Fibroblast of pulmonary artery (primary cell): ENCODE measurements around the gene GPR65.

Source experiments
- DNase-seq: peaks from one replicate; pipeline ENCODE4 v3.0.0-alpha.2; 2010; ENCODE audit warnings: low read depth
- H3K4me3 ChIP-seq: replicated peaks from 2 replicates; pipeline ENCODE4 v1.5.1; 2011; ENCODE audit warnings: low read depth, mild to moderate bottlenecking, control low read depth, low read length, moderate library complexity
- TF ChIP-seq, protein P1 (sequence below): IDR thresholded peaks from 2 replicates; pipeline ENCODE4 v1.5.1; 2011; ENCODE audit warnings: mild to moderate bottlenecking, control low read depth, low read length, inconsistent platforms; ENCODE audit errors: missing control alignments

The GPR65 gene

DNA sequence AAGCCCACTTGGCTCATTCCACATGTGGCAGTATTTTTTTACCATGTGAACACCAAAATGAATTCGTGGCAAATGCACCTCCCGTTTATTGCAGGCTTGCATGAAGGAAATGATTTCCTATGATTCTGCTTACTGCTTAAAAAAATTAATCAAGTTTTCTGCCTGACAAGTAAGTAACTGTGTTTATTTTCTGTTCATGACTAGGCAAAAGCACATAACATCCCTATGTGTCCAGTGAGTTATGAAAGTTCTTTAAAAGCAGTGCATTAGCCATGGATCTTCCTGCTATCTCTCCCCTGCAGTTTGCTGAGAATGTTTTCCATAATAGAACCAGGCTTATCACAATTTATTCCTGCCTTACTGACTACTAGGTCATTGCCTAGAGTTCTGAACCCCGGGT lies 20.4 kb downstream of the GPR65 start:
- TF ChIP-seq, protein P1, sequence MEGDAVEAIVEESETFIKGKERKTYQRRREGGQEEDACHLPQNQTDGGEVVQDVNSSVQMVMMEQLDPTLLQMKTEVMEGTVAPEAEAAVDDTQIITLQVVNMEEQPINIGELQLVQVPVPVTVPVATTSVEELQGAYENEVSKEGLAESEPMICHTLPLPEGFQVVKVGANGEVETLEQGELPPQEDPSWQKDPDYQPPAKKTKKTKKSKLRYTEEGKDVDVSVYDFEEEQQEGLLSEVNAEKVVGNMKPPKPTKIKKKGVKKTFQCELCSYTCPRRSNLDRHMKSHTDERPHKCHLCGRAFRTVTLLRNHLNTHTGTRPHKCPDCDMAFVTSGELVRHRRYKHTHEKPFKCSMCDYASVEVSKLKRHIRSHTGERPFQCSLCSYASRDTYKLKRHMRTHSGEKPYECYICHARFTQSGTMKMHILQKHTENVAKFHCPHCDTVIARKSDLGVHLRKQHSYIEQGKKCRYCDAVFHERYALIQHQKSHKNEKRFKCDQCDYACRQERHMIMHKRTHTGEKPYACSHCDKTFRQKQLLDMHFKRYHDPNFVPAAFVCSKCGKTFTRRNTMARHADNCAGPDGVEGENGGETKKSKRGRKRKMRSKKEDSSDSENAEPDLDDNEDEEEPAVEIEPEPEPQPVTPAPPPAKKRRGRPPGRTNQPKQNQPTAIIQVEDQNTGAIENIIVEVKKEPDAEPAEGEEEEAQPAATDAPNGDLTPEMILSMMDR, result no peak
- H3K4me3 ChIP-seq, result no peak overlapping the region
- DNase-seq, result no peak

DNA sequence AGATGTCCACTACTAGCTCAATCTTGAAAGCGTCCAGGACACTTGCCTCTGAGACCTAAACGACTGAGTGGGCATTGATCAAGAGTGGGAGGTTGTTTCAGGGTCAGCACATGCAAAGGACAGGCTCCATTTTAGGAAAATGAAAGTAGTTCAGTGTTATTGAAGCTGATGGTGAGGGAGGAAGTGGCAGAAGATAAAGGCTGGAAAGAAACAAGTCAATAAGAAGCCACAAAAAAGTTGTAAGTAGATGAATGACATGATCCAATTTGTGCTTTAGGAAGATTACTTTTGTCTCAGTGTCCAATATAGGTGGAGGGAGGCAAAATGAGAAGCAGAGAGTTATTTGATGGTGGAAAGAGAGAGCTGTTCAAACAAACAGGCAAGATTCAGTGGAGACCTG lies 22.0 kb downstream of the GPR65 start:
- H3K4me3 ChIP-seq, result no peak overlapping the region
- no peak for DNase-seq
- TF ChIP-seq, protein P1, result no peak

DNA sequence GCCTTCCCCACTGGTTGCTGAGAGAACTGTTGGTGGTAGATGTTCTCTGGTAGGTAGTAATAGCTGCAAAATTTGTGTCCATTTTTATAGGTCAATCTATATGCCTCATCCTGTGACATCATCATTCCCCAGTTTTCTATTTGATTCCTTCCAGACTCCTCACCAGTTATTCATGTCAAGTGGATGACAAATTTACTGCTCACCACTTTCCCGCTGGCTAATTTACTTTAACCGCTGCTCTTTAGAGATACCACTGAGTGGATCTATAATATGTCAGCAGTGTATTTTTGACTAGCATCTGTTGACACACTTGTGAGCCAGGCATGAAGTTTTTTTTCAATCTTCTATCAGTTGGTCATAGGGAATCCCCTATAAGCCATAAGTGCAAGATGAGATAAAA lies 24.6 kb downstream of the GPR65 start:
- TF ChIP-seq, protein P1, result no peak
- DNase-seq, result no peak
- no peak overlapping the region for H3K4me3 ChIP-seq

DNA sequence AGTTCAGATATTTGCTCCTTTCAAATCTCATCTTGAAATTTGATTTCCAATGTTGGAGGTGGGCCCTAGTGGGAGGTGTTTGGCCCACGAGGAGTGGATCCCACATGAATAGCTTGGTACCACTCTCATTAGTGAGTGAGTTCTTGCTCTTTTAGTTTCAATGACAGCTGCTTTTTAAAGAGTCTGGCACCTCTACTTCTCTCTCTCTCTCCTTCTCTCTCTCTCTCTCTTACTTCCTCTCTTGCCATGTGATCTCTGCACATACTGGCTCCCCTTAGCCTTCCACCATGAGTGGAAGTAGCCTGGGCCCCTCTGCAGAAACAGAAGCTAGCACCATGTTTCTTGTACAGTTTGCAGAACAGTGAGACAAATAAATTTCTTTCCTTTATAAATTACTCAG lies 25.1 kb downstream of the GPR65 start:
- no peak for DNase-seq
- TF ChIP-seq, protein P1, result no peak
- H3K4me3 ChIP-seq, result no peak overlapping the region

DNA sequence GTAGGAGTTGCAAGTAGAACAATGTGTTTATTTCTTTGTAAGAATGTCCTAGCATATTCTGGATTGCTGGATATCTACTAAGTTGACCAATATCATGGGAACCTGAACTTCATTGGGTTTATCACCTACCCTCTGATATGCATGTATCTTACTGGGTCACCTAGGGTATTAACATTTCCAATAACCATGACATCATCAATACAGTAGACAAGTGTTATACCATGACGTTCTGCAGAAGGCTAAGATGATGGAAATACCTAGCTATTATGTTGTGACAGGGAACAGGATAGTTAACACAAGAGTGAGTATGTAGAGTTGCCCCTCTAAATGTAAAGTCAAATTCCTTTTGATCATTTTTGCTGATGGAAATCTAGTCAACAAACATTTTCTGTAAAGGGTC lies 26.0 kb downstream of the GPR65 start:
- no peak for DNase-seq
- TF ChIP-seq, protein P1, result no peak

DNA sequence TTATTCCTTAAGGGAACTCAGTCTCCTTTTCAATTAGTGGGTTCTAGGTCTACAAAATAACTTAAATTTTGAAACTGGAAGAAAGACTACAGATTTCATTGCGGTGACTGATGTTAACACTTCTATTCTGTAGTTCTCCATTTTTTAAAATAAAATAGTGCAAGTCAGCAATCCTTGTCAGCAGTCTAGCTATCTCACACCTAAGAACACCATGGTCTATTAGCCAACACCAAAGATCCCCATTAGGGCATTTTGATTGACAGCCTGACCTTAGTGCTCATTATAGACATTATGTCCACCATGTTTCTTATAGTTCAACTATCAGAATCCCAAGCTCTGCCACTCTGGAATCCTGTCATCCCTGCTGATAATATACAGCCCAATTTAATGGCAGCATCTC lies 27.4 kb downstream of the GPR65 start:
- H3K4me3 ChIP-seq, result no peak overlapping the region
- DNase-seq, result no peak
- TF ChIP-seq, protein P1, result no peak

More for the DNA sequence above, 26.0 kb downstream of the GPR65 start:
- no peak overlapping the region for H3K4me3 ChIP-seq

DNA sequence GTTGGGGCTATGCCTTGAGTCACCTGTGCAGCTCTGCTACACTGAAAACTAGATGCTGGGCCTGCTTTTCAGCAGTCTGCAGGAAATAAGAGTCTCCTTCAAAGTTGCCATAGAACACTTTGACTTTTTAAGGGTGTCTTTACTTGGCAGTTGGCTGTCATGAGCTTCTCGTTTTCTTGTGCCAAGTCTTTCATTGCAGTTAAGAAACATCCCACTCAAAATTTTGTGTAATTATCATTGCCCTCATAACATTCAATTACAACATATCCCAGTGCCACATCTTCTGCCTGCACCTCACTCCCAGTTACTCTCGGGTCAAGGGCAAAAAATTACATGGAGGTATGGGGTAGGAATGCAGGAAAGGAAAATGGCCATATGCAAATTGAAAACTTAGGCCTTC lies 29.1 kb downstream of the GPR65 start:
- no peak for DNase-seq
- TF ChIP-seq, protein P1, result no peak
- H3K4me3 ChIP-seq, result no peak overlapping the region
